NCI-H1048 (cell line): ENCODE measurements around the gene SLC36A2.

Source experiments
- DNase-seq: peaks from one replicate; lab custom pipeline; 2025; lab: John Stamatoyannopoulos, UW

Gene SLC36A2

DNA sequence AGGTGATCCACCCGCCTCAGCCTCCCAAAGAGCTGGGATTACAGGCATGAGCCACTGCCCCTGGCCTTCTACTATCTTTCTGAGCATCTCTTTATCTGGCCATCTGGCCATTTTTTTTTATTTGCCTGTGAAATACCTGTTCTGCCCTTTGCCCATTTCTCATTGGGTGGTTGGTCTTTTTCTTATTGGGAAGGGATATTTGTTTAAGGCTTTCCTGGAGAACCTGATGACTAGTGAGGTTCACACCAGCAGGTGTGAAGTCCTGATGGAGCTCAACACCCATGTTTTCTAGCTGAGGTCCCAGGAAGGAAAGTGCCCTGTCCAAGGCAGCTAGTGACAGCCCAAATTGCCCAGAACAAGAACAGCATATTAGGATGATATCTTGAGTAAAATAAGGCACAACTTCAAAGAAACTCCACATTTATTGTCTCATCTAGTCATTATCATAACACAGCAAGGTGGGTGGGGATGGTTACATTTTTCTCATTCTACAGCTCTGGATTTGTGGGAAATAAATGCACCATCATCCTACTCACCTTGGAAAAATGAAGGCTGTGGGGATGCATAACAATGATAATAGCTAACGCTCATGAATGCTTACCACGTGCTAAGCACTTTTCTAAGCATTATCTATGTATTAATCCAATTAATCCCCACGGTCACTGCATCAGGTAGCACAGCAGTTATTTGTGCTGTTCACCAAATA lies 64.1 kb downstream of the SLC36A2 start:
- DNase-seq, result no peak

GRCh38 chr5:151281001-151281639 lies 66.2 kb downstream of the SLC36A2 start:
- DNase-seq, result no peak

DNA sequence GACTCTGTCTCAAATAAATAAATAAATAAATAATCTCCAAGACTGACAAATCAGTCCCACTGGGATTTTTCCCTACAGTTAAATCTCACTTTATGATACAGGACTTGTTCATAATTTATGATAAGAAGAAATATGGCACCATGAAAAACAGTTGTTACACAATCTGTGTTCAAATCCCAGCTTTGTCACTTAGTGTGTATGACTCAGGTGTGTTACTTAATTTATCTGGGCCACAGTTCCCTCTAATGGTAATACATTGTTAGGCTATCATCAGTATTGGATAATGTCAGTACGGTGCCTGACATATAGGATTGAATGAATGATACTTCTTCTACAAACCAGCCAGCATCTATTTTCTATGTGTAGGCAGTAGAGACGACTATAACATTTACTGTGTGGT lies 66.9 kb downstream of the SLC36A2 start:
- no peak for DNase-seq

DNA sequence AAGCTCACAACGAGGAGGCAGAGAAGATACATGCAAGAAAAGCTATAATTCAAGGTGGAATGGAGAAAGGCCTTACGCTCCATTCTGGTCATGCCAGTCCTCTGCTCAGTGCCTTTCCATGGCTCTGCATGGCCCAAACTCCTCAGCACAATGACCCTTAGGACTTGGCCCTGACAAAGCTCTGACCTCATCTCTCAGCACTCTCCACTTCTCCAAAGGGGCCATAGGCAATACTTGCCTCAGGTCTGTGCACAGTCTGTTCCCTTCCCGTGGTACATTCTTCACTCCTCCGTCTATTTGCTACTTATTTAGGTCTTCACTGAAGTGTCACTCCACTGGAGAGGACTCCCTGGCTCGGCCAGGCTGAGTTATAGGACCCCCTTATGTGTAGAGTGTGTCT lies 68.5 kb downstream of the SLC36A2 start:
- DNase-seq, result no peak

GRCh38 chr5:151275803-151276202 lies 71.6 kb downstream of the SLC36A2 start:
- DNase-seq, result no peak

DNA sequence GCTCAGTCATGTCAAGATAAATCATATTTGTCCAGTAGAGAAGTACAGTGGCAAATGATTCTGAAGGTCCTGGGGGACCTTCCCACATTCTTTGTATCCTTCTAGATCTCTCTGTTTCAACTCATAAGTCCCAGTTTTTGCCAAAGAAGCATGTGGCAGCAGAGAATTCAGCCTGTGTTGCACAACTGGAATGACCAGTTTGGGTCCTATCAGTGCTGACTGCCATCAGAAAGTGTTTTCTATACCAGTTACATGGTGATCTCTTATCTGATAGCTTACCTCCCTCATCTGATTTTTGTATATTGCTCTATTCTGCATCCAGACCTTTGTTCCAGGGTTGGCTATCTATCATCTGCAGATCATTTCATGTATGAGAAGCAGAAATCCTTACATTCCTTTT lies 72.7 kb downstream of the SLC36A2 start:
- DNase-seq, result no peak

DNA sequence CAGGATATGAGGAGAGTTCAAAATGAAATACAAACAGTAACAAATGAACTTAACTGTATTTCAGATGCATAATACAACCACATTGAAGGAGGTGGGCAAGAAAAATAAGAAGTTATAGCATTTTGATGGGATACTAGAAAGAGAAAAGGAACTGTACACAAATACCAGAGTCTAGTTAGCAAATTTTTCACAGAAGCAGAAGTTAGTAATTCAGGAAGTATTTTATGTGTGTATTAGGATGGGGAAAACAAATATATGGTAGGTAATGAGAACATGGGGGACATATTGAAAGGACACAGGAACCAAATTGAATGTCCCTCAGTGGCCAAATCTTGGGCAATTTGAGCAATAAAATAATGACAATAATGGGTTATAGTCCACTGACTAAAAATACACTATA lies 76.0 kb downstream of the SLC36A2 start:
- DNase-seq, result no peak

- no peak for DNase-seq
Measured at GRCh38 chr5:151270599-151270998, 76.8 kb downstream of the SLC36A2 start.

GRCh38 chr5:151267491-151268260 lies 79.7 kb downstream of the SLC36A2 start:
- DNase-seq, result no peak
